Renal cortex interstitium (tissue), 11 donors: ENCODE measurements around the gene SSBP2. TPM values are rescaled to one million over a fixed set of nuclear protein-coding genes. Genes with fewer than 3 reads are reported as not detected.
A peak's percentile ranks its signal among the peaks of the same experiment; 100 is the strongest.
"Not testable (repeated sequence)": the region's sequence is repeated elsewhere in the genome, so short reads cannot be mapped to it uniquely, and the experiment has no call there.

Source experiments
- DNase-seq, 11 donors: peaks; one replicate each; pipeline ENCODE4 v3.0.0-alpha.2; 2013; ENCODE audit warnings: low read depth in 9 of 11, low spot score in 4 of 11; ENCODE audit errors: extremely low read depth in 1 of 11
- polyA plus RNA-seq, 3 donors: library from polyadenylated mRNA; unstranded; fragments of 120-200 nt; gene quantifications; one replicate each; pipeline ENCODE4 v1.2.1, GENCODE V29; 2013; ENCODE audit not compliant: insufficient read length in 3 of 3

The SSBP2 gene
- polyA plus RNA-seq, 3 donors, result 82.7 to 94.9 (median 84.4) TPM

DNA sequence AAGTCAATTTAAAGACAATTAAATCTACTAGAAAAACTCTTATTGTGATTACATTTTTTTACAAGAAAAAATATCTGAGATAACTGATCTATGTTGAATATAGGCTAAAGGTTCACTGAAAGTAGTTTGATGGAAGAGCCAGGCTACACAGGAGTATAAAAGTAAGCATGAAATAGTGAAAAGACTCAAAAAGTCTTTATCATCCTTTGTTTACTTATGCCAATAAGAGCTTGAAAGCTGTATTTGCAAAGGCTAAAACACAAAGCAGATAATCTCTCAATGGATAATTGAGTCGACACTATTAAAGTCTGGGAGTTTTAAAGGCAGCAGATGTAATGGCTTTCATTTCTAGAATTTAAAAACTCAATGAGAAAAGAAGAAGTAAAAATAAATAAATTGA lies 42.0 kb downstream of the SSBP2 start:
- DNase-seq, result no peak

DNA sequence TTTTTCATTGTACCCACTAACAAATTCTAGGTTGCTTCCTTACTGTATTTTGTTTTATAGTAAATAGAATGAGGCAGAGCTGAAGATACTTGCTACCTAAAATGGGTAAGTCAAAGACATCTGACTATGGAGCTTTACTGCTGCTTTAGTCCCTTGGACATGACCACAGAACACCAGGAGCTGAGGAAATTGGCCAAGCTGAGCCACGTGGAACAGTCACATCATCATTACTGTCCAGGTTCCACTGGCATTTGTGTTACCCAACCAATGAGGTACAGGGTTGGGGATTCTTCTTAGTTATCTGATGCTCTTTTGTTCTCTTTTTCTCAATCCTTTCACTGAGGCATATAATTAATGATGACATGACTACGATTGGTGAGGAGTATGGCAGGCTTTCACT lies 47.1 kb downstream of the SSBP2 start:
- no peak for DNase-seq

DNA sequence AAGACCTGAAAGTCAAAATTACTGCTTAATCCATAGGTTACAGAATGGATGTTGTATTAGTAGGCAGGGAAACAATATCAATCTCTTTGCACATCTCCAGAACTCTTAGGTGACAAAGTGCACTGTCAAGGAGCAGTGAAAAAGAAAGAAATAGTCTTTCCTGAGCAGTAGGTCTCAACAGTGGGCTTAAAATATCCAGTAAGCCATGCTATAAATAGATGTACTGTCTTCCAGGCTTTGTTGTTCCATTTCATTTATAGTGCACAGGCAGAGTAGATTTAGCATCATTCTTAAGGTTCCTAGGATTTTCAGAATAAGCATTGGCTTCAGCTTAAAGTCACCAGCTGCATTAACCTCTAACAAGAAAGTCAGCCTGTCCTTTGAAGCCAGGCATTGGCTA lies 50.7 kb downstream of the SSBP2 start:
- DNase-seq, result no peak

DNA sequence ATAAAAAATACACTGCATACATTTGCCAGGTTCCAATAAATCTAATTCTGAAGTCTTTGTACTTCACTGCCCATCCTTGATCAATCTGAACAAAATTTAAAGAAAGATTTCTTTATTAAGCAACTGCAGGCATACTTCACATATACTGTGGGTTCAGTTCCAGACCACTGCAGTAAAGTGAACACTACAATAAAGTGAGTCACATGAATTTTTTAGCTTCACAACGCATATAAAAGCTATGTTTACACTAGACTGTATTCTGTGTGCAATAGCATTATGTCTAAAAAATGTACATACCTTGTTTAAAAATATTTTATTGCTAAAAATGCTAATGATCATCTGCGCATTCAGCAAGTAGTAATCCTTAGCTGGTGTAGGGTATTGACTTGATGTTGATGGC lies 52.1 kb downstream of the SSBP2 start:
- DNase-seq, result no peak

DNA sequence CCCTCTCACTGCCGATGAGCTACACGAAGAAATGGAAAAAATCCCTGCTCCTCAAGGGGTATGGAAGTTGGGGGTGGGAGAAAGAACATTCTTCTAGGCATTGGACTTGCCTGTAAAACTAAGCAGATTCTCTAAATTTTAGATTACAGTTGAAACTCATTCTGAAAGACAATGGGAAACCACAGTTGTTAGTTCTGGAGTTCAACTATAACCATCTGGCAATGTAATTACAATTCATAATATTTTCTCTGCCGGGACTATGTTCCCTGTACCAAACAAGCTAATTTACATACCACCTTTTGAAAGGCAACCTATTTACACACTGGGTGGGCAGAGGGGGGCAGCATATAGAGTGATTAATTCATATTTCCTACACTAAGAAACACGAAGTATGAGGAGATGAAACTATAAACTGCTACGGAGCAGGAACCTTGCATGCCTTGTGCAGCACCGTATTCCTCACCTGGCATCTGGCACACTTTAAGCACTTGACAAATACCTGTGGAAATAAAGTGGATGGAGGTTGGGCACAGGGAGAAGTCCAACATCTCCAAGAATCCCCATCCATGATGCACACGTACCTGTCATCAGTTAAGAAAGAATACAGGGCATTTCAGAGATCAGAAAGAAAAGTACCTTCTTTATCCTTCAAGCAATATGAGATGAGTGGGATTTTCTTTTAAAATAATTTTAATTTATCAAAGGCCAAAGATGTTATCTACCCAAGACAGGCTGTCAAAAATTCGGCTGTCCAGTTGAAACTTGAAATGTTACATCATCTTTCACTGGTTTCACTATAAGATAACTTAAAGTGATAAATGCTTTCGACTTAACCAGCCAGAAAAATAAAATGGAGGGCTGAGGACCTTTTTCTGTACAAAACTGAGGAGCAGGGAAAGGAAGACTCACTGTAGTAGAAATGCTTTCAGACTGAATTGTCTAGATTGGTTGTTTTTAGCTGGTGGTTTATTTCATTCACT lies 54.2 kb downstream of the SSBP2 start:
- DNase-seq, result no peak

DNA sequence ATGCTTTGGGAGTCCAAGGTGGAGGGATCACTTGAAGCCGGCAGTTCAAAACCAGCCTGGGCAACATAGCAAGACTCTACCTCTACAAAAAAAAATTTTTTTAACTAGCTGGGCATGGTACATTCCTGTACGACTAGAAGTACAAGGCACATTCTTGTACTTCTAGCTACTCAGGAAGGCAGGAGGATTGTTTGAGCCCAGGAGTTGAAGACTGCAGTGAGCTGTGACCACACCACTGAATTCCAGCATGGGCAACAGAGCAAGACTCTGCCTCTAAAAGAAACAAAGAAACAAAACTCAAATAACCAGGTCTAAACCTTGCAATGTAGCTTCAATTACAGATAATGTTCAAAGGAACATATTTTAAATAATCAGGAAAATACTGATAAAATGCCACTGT lies 56.2 kb downstream of the SSBP2 start:
- peak in 6 of 11 donors; percentile 2 to 23 (median 8) for DNase-seq

DNA sequence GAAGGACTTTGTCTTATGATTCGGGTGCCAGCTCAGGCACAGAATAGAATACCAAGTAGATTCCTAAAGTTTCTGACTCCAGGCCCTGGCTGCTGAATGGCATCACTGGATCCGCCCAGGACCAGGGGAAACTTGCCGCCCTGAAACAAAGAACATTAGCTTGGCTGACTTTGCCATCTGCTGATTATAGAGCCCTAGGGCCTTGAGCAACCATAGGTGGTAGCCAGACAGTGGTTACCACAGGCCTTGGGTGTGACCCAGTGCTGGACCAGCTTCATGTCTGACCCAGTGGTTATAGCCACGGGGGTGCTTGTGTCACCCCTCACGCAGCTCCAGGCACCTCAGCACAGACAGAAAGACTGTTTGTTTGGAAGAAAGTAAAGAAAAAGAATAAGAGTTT lies 62.7 kb downstream of the SSBP2 start:
- no peak for DNase-seq

DNA sequence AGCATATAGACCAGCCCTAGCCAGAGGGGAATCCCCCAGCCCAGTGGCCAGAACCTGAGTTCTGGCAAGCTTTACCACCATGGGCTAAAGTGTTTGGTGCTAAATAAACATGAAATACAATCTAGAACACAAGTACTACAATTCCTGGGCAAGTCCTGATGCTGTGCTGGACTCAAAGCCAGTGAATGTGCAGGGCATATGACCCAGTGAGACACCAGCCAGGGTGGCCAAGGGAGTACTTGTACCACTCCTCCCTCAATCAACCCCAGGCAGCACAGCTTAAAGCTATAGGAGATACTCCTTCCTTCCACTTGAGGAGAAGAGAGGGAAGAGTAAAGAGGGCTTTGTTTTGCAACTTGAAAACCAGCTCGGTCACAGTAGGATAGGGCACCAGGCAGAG lies 63.6 kb downstream of the SSBP2 start:
- no peak for DNase-seq

DNA sequence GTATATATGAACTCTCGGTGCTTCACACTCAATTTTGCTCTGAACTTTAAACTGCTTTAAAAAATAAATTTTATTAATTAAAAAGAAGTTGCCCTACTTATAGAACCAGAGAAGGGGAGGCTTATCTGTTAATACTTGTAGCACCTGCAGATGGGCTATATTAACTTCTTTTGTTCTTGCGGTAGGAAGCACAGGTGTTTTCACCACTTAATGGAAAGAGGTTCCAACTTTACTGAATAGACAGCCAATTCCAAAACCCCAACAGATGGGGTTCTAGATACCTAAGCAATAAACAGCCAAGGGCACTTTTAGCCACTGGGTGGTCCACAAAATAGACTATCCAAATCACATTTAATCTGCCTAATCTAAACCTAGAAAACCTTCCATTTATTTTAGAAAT lies 65.4 kb downstream of the SSBP2 start:
- DNase-seq, result no peak

DNA sequence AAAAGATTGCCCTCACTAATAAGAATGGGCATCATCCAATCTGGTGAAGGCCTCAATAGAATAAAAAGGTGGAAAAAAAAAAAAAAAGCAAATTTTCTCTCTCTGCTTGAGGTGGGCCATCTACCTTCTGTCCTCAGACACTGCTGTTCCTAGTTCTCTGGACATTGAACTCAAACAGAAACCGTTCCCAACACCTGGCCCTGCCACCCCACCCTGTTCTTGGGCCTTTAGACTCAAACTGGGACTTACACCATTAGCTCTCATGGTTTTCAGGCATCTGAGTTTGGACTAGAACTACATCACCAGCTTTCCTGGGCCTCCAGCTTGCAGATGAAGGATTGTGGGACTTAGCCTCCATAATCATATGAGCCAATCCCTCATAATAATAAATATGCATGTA lies 71.0 kb downstream of the SSBP2 start:
- DNase-seq, result no peak

DNA sequence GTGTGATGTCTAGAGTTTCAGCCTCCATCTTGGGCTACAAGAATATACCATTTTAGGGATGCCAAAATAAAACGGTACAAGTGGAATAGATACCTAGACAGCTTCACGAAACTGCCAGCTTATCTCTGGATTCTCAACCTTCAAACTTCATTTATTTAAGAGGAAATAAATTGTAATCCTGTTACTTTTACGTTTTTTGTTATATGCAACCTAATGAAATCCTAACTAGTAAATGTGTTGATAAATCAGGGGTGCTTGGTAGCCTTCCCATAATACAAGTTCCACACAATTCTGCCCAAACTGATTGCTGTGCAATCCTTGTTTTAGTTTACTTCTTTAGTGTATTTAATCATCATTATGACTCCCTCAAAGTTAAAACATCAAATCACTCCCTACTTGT lies 75.5 kb downstream of the SSBP2 start:
- DNase-seq, result no peak

DNA sequence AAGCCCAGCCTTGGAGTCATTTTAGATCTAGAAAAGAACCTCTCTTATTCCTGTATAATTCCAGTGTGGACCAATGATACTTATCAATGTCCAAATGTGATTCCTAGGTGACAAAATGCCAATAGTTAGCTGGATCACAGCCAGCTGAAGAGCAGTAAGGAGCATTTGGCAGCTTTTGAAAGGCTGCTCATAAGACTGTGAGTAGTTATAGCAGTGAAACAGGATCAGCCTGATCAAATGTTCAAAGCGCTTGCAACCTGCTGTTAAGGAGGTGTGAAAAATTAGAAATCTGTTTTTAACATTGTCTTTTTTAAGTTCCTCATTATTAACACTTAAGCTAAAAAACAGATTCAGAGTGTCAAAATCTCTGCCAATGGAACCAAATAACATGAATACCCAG lies 85.1 kb downstream of the SSBP2 start:
- DNase-seq, result no peak

DNA sequence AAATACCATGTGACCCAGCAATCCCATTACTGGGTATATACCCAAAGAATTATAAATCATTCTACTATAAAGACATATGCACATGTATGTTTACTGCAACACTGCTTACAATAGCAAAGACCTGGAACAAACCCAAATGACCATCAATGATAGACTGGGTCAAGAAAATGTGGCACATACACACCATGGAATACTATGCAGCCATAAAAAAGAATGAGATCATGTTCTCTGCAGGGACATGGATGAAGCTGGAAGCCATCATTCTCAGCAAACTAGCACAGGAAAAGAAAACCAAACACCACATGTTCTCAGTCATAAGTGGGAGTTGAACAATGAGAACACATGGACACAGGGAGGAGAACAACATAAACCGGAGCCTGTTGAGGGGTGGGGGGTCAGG lies 90.3 kb downstream of the SSBP2 start:
- DNase-seq, result not testable (repeated sequence)

DNA sequence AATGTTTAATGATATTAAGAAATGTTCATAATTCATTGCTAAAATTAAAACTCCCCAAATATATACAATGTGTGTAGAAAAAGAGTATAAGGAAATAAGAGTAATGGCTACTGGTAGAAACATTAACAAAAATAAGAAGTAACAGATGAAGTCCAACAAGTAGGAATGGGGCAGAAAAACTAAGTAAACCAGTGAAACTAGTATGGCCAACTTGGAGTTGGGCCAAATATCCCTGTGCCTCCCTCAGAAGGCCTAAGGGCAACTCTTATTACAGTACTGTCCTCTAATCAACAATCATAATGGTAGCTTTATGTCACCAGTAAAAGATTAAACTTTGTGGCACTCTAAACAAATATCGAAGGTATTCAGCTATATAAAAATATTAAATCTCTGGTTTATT lies 93.5 kb downstream of the SSBP2 start:
- peak in 3 of 11 donors; percentile 4 to 17 (median 8) for DNase-seq

DNA sequence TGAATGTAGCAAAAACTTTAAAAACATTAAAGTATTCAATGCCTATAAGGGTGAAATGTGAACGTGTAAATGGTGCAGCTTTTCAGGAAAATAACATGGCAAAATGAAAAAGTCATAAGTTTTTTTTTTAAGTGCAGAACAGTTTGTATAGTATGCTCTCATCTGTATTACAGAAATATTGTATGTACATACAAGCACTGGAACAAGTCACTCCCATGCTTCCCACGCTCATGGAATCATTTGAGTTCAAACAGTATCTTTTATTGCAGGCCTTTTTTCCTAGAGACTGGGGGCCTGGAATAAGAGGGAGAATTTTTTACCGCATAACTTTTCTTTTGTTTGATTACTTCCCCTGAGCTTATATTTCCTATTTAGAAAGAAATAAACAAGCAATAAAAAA lies 94.1 kb downstream of the SSBP2 start:
- no peak for DNase-seq

DNA sequence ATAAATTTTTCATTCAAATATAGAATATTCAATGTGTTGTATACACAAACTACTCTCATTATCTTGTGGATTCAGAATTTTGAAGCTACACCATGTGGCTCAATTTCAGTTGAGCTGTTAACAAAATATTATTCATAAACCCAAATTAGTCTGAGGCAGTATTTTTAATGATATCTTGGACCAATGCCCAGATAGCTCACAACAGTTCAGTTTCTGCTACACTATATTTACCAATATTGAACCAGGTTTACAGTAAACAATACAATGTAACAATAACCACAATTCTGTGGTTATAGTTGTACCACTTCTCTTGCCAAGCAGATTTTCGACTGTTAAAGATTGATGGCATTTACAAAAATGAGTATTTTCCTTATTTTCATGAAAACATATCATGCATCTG lies 99.9 kb downstream of the SSBP2 start:
- DNase-seq, result no peak

DNA sequence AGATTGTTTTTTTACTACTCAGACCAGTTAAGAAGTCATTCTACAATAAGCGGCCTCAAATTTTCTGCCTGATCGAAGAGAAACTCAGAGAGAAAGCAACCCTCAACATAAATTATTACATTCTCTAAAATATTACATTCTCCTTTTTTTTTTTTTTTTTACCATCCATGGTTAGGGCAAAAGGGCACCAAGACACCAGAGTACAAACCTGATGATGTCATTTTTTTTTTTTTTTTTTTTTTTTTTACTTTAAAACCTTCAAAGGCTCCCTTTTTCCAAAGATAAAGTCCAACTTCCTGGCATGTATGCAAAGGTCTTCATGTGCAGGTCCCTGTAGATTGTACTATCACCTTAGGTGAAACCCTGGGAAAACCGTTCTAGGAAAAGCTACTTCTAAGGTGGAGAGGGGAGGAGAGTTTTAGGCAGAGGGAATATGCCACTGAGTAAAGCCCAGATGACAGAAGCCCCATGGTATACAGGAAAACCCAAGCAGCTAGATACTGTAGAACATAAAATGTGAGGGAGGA lies 104.4 kb downstream of the SSBP2 start:
- DNase-seq, result no peak

DNA sequence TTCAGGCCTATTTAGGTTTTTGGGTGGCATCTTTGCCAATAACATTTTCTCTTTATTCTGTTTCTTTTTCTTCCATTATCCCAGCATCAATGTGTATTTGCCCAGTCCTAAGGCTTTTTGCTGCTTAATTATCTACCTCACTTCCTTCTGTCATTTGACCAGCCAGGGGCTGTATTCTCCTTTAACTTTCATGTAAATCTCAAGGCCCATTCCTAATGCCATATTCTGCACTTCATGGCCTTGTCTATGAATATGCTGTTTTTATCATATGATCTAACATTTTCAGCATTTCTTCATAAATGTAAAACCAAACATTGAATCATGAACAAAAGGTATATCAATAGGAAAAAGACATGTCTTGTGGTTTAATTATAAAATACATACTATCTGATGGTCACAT lies 108.7 kb downstream of the SSBP2 start:
- DNase-seq, result no peak

DNA sequence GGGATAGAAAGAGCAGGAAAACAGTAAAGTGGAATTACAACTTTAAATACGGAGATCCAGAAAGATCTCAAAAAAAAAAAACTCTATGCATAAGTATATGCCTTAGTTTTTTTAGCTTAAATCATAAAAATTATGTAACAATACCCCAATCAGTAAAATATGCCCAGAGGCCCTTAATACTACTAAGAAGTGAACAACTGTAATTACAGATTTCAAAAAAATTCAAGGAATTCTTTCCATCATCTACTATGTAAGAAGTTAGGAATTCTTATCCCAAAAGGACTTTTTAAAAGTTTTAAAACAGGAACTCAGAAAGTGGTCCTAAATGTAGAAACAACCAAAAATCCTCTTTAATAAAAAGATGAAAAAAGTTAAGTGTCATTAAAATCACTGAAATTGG lies 111.3 kb downstream of the SSBP2 start:
- DNase-seq, result no peak

DNA sequence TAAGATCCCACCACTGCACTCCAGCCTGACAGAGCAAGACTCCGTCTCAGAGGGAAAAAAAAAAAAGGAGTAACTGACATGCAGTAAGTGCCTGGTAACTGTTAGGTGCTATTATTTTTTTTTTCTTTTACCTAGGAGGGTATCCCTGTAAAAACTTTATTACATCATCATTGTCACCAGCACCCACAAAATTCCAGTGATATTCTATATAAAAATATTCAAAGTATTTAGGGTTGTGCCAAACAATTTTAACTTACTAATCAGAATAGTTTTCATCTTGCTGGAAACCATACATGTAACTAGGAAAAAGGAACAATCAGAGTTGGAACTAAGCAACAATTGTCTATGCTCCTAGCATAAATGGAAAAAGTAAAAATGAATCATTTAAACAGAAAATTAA lies 112.4 kb downstream of the SSBP2 start:
- no peak for DNase-seq

DNA sequence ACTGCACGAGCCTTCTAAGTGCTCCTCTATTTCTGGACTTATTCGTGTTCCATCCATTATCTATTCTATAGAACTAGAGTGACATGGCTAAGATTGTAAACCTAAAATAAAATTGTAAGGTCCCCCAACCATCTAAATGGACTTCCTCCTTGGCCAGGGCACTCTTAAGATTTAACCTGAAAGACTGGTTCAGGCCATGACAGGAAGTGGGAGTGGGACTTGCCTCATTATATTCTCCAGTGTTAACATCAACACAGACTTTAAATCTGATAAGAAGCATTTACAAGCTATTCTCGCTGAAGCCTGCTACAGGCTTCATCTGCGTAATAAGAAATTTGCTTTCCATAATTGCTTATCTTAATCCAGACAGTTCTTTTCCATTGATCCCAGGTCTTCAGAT lies 117.0 kb downstream of the SSBP2 start:
- DNase-seq, result no peak
